Transverse colon (tissue), 4 donors: ENCODE results near the gene GJA1. TPM values are rescaled to one million over a fixed set of nuclear protein-coding genes. Genes with fewer than 3 reads are reported as not detected.

ENCODE experiments used
- DNase-seq: peaks from one replicate; pipeline ENCODE4 v3.0.0-alpha.2; 2019
- H3K27ac ChIP-seq, 4 donors: fragments of 200-600 bp; sonication (generic); 2 replicates each; pipeline ENCODE4 v1.5.1; 2016 to 2018; ENCODE audit warnings: inconsistent platforms in 4 of 4
- H3K27me3 ChIP-seq: fragments of 200-600 bp; sonication (generic); 2 replicates; pipeline ENCODE4 v1.5.1; 2017; ENCODE audit warnings: inconsistent platforms
- H3K36me3 ChIP-seq, 4 donors: fragments of 200-600 bp; sonication (generic); 2 replicates each; pipeline ENCODE4 v1.5.1; 2017 to 2019; ENCODE audit warnings: inconsistent platforms in 4 of 4
- H3K4me1 ChIP-seq, 4 donors: fragments of 200-600 bp; sonication (generic); 2 replicates each; pipeline ENCODE4 v1.5.1; 2017 to 2020; ENCODE audit warnings: inconsistent platforms in 4 of 4
- H3K4me3 ChIP-seq, 4 donors: fragments of 200-600 bp; sonication (generic); 1 replicate in 1 of 4; 2 replicates in 3 of 4; pipeline versions ENCODE4 v1.5.1 to v1.6.1; 2017 to 2019; ENCODE audit warnings: inconsistent platforms in 4 of 4
- H3K9me3 ChIP-seq, 2 donors: fragments of 200-600 bp; sonication (generic); 2 replicates each; pipeline ENCODE4 v1.5.1; 2017 to 2019; ENCODE audit warnings: inconsistent platforms in 2 of 2
- EP300 ChIP-seq: sonication (generic); formaldehyde crosslinking; IDR thresholded peaks from one replicate; pipeline ENCODE4 v1.6.1; 2017; ENCODE audit warnings: antibody characterized with exemption, low read depth
- POLR2A ChIP-seq: fragments of 450-650 bp; IDR thresholded peaks from one replicate; pipeline ENCODE4 v1.6.1; 2016; ENCODE audit warnings: antibody characterized with exemption, mild to moderate bottlenecking, moderate library complexity
- POLR2AphosphoS5 ChIP-seq, 3 donors: sonication (generic); formaldehyde crosslinking; IDR thresholded peaks; one replicate each; pipeline ENCODE4 v1.6.1; 2016; ENCODE audit warnings: antibody characterized with exemption in 3 of 3
- WGBS, 2 donors: methylation state at CpG; one replicate each; pipeline ENCODE4 v1.1.5; 2018; ENCODE audit warnings: low coverage in 1 of 2; 5-methylcytosine and 5-hydroxymethylcytosine counted together
- in situ Hi-C, 4 donors: fragments of 200-750 bp; cut with MboI; loops; one replicate each; pipeline versions ENCODE4 v1.15.0 to v1.15.1; 2017; ENCODE audit warnings: low sequenced_read_pairs in 3 of 4, low pct_ligation_motif_present in 1 of 4, low pct_unique_long_range_greater_than_20kb in 1 of 4
- intact Hi-C: fragments of 100-400 bp; cut with DNase I; formaldehyde crosslinking; loops from one replicate; pipeline ENCODE4 v1.15.1; 2023; ENCODE audit warnings: low total_unique reads
- total RNA-seq, 4 donors: library from RNA; depleted of rRNA; stranded (reverse); fragments of >200 nt; gene quantifications; one replicate each; pipeline ENCODE4 v1.1.0, GENCODE V29; 2016
- TF ChIP-seq, protein P1 (sequence below), 5 experiments: fragments of 200-600 bp in 3 of 5; fragments of 450-650 bp in 2 of 5; sonication (generic) in 3 of 5; IDR thresholded peaks; 1 replicate in 2 of 5; 2 replicates in 3 of 5; pipeline ENCODE4 v1.5.1; 2016 to 2017; ENCODE audit warnings: antibody characterized with exemption in 5 of 5, inconsistent platforms in 3 of 5, mild to moderate bottlenecking in 2 of 5, moderate library complexity in 1 of 5

The GJA1 gene
- total RNA-seq, 4 donors from 2014 or later, result 3.5 to 12.2 (median 7.8) TPM

DNA sequence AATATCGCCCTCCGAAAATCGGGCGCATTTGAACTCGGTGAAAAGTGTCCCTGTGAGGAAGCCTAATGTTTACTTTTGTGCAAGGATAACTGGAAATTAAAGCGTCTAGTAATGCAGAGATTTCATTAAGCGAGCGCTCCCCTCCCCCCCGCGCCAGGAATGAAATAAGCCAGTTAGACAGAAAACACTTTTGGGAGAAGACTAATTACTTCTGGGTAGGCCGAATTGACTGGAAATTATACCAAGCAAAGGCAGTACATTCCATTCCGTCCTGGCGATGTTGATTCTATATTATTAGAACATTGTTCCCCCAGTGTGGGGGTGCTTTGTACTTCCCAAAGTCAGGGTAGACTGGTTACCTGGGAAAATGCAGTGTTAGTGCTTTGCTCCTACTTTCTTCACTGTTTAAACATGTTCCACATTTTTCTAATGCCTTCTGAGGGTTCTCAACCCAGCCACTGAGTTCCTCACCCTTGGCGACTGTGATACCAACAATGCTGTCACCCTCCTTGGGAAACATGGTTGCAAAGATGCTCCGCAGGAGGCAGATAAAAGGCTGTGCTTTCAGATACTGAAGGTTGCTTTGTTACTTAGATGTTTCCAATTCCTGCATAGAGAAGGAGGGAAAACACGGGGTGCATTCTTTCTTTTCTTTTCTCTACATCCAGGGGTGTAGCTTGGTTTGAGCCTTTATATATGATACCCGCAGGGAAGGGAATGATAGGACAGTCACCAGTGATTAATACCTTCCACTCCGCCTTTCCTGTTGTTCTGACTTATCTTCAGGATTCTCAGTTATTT is 2.6 kb downstream of the GJA1 start:
- no peak for DNase-seq
- Histone ChIP-seq H3K27ac (peak overlapping the region; percentile 39 to 74 (median 62)), H3K4me3 (peak overlapping the region; percentile 27 to 55 (median 34)), H3K4me1 (peaks cover 0 to 14% (median 6%) of the 10 kb centered on the region in 4 donors), H3K9me3 (no peaks in the 10 kb centered on the region), H3K27me3 (peaks cover 52% of the 10 kb centered on the region), H3K36me3 (no peaks in the 10 kb centered on the region)
- intact Hi-C loops (no loop called here), in situ Hi-C loops (loop anchor here in 3 of 4 donors (25.0 kb wide), 1 partner anchor 599 kb away; no protein-coding TSS in a partner anchor)
- TF ChIP-seq EP300, result no peak
- no peak for TF ChIP-seq POLR2A
- no peak for TF ChIP-seq POLR2AphosphoS5 (IDR thresholded peaks at IDR 0.05)
- TF ChIP-seq, protein P1, sequence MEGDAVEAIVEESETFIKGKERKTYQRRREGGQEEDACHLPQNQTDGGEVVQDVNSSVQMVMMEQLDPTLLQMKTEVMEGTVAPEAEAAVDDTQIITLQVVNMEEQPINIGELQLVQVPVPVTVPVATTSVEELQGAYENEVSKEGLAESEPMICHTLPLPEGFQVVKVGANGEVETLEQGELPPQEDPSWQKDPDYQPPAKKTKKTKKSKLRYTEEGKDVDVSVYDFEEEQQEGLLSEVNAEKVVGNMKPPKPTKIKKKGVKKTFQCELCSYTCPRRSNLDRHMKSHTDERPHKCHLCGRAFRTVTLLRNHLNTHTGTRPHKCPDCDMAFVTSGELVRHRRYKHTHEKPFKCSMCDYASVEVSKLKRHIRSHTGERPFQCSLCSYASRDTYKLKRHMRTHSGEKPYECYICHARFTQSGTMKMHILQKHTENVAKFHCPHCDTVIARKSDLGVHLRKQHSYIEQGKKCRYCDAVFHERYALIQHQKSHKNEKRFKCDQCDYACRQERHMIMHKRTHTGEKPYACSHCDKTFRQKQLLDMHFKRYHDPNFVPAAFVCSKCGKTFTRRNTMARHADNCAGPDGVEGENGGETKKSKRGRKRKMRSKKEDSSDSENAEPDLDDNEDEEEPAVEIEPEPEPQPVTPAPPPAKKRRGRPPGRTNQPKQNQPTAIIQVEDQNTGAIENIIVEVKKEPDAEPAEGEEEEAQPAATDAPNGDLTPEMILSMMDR (IDR thresholded peaks at IDR 0.05), result no peak
- 30 to 38% methylated on average over 12 to 18 of the region's 18 CpGs for WGBS, 2 donors

DNA sequence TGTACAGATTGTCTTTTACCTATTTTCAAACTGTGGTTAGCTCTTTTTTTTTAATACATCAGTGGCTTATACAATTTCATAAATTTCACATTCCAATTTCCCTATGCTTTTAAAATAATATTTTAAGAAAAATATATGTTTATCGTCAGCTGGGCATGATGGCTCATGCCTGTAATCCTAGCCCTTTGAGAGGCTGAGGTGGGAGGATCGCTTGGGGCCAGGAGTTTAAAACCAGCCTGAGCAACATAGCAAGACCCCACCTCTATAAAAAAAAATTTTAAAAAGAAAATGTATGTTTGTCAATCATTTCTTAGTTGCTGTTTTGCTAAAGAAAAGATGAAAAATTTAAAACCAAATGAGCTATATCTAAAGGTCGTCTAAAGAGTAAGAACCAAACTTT is 3.4 kb downstream of the GJA1 start:
- Histone ChIP-seq H3K27me3 (peaks cover 52% of the 10 kb centered on the region), H3K4me3 (peak overlapping the region in 1 of 4 donors; percentile 55), H3K9me3 (no peaks in the 10 kb centered on the region), H3K36me3 (no peaks in the 10 kb centered on the region), H3K4me1 (peaks cover 0 to 14% (median 6%) of the 10 kb centered on the region in 4 donors), H3K27ac (peak overlapping the region in 2 of 4 donors; percentile 39 to 72)
- in situ Hi-C loops, result loop anchor here in 3 of 4 donors (25.0 kb wide), 1 partner anchor 598 kb away; no protein-coding TSS in a partner anchor
- no peak for DNase-seq
- WGBS, 2 donors, result 75 to 76% methylated on average over 3 of the region's 3 CpGs
- TF ChIP-seq POLR2AphosphoS5 (IDR thresholded peaks at IDR 0.05) (no peak), EP300 (no peak), POLR2A (no peak)
- TF ChIP-seq, protein P1 (IDR thresholded peaks at IDR 0.05), result no peak
- intact Hi-C loops, result no loop called here

DNA sequence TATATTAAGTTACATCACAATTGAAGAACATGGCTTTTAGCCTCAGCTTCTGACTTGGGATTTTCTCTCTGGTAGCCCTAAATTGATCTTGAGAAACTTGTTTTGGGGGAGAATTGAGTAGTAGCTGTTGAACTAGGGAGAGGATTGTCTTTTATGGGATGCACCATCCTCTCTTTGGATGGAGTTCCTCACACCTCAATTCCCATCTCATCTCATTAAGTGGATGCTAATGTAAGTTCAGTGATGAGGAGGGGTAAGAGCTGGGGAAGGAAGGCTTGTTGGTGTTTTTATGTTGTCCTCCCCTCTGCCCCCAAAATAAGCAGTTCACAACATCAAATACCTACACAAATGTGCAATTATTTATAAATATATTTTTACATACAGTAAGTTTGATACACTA is 4.0 kb downstream of the GJA1 start:
- in situ Hi-C loops, result loop anchor here in 3 of 4 donors (25.0 kb wide), 1 partner anchor 598 kb away; no protein-coding TSS in a partner anchor
- no peak for DNase-seq
- intact Hi-C loops, result no loop called here
- H3K27me3 ChIP-seq, result peaks cover 52% of the 10 kb centered on the region
- H3K4me3 ChIP-seq, result no peak overlapping the region
- H3K9me3 ChIP-seq, result no peaks in the 10 kb centered on the region
- H3K4me1 ChIP-seq, result peaks cover 0 to 14% (median 6%) of the 10 kb centered on the region in 4 donors
- TF ChIP-seq POLR2AphosphoS5 (IDR thresholded peaks at IDR 0.05) (no peak), POLR2A (no peak), EP300 (no peak)
- TF ChIP-seq, protein P1 (IDR thresholded peaks at IDR 0.05), result no peak
- no peaks in the 10 kb centered on the region for H3K36me3 ChIP-seq
- H3K27ac ChIP-seq, result peak overlapping the region in 2 of 4 donors; percentile 20 to 22

DNA sequence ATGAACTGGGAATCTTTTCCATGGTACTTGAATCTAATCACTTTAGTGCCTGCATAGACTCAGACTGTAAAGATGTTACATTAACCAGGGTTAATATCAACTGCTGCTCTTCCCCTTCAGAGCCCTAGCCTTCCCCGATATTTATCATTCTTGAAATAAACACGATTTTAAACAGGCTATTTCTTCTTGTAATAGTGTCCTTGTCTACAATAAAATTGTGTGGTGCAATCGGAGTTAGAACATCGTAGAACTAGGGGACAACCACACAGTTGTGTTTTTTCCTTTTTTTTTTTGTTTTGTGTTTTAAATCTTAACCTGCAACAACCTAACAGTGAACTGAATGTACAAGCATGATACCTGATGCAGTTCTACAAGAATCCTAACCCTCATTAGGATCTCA is 4.5 kb downstream of the GJA1 start:
- Histone ChIP-seq H3K9me3 (no peaks in the 10 kb centered on the region), H3K4me1 (peaks cover 0 to 14% (median 6%) of the 10 kb centered on the region in 4 donors), H3K27me3 (peaks cover 51% of the 10 kb centered on the region), H3K36me3 (no peaks in the 10 kb centered on the region), H3K27ac (peak overlapping the region in 2 of 4 donors; percentile 11 to 22), H3K4me3 (no peak overlapping the region)
- no peak for DNase-seq
- in situ Hi-C loops, result loop anchor here in 3 of 4 donors (25.0 kb wide), 1 partner anchor 597 kb away; no protein-coding TSS in a partner anchor
- 56 to 66% methylated on average over 4 of the region's 4 CpGs for WGBS, 2 donors
- TF ChIP-seq POLR2A (no peak), POLR2AphosphoS5 (IDR thresholded peaks at IDR 0.05) (no peak), EP300 (no peak)
- TF ChIP-seq, protein P1 (IDR thresholded peaks at IDR 0.05), result no peak
- intact Hi-C loops, result no loop called here
